ENCODE measurements around the gene RHBDF2. TPM values are rescaled to one million over a fixed set of nuclear protein-coding genes. Genes with fewer than 3 reads are reported as not detected.

RHBDF2 gene
- total RNA-seq, 1 experiment from 2014 or later = 33.4 TPM

GRCh38 chr17:76491271-76492122 is 9.7 kb downstream of the RHBDF2 start:
- intact Hi-C loops (cut with micrococcal nuclease) = no loop called here
- CTCF ChIA-PET = interaction anchor here (0.6 to 3.2 kb wide), 7 partner anchors 11 to 94 kb away, joined by 3 to 10 read pairs (median 3); partner anchors contain the start of gene AANAT
- Mint-ChIP-seq H3K27me3 (ENCODE audit: insufficient read depth, unreplicated experiment) (no peaks in the 10 kb centered on the region), H3K4me3 (ENCODE audit: unreplicated experiment) (no peak overlapping the region), H3K36me3 (ENCODE audit: insufficient read depth, unreplicated experiment) (peaks cover 4% of the 10 kb centered on the region), H3K4me1 (ENCODE audit: insufficient read depth, unreplicated experiment) (peaks cover 12% of the 10 kb centered on the region), H3K9me3 (ENCODE audit: unreplicated experiment) (no peaks in the 10 kb centered on the region), H3K27ac (ENCODE audit: low read depth, unreplicated experiment) (no peak overlapping the region)
- BruUV-seq (replicated peaks) = no TSS peak
- POLR2A ChIA-PET = interaction anchor here (7.8 kb wide), 1 partner anchor 9 kb away, joined by 53 read pairs; the partner anchor contains the start of gene RHBDF2
- TF ChIP-seq, protein P1, sequence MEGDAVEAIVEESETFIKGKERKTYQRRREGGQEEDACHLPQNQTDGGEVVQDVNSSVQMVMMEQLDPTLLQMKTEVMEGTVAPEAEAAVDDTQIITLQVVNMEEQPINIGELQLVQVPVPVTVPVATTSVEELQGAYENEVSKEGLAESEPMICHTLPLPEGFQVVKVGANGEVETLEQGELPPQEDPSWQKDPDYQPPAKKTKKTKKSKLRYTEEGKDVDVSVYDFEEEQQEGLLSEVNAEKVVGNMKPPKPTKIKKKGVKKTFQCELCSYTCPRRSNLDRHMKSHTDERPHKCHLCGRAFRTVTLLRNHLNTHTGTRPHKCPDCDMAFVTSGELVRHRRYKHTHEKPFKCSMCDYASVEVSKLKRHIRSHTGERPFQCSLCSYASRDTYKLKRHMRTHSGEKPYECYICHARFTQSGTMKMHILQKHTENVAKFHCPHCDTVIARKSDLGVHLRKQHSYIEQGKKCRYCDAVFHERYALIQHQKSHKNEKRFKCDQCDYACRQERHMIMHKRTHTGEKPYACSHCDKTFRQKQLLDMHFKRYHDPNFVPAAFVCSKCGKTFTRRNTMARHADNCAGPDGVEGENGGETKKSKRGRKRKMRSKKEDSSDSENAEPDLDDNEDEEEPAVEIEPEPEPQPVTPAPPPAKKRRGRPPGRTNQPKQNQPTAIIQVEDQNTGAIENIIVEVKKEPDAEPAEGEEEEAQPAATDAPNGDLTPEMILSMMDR (IDR thresholded peaks at IDR 0.05; ENCODE audit: unreplicated experiment) = no peak
- DNase-seq (ENCODE audit: unreplicated experiment) = no peak

GRCh38 chr17:76490112-76490710 is 11.0 kb downstream of the RHBDF2 start:
- Mint-ChIP-seq H3K27ac (ENCODE audit: low read depth, unreplicated experiment) (no peak overlapping the region), H3K27me3 (ENCODE audit: insufficient read depth, unreplicated experiment) (no peaks in the 10 kb centered on the region), H3K4me1 (ENCODE audit: insufficient read depth, unreplicated experiment) (peaks cover 12% of the 10 kb centered on the region), H3K9me3 (ENCODE audit: unreplicated experiment) (no peaks in the 10 kb centered on the region), H3K4me3 (ENCODE audit: unreplicated experiment) (no peak overlapping the region), H3K36me3 (ENCODE audit: insufficient read depth, unreplicated experiment) (peaks cover 4% of the 10 kb centered on the region)
- BruUV-seq (replicated peaks) = no TSS peak
- intact Hi-C loops (cut with micrococcal nuclease) = no loop called here
- no peak for DNase-seq (ENCODE audit: unreplicated experiment)
- ChIA-PET POLR2A (interaction anchor here (7.8 kb wide), 1 partner anchor 10 kb away, joined by 53 read pairs; the partner anchor contains the start of gene RHBDF2), CTCF (interaction anchor here (0.6 to 3.2 kb wide), 6 partner anchors 12 to 100 kb away, joined by 3 to 10 read pairs (median 3); partner anchors contain the start of gene AANAT)
- TF ChIP-seq, protein P1 (IDR thresholded peaks at IDR 0.05; ENCODE audit: unreplicated experiment) = no peak

DNA sequence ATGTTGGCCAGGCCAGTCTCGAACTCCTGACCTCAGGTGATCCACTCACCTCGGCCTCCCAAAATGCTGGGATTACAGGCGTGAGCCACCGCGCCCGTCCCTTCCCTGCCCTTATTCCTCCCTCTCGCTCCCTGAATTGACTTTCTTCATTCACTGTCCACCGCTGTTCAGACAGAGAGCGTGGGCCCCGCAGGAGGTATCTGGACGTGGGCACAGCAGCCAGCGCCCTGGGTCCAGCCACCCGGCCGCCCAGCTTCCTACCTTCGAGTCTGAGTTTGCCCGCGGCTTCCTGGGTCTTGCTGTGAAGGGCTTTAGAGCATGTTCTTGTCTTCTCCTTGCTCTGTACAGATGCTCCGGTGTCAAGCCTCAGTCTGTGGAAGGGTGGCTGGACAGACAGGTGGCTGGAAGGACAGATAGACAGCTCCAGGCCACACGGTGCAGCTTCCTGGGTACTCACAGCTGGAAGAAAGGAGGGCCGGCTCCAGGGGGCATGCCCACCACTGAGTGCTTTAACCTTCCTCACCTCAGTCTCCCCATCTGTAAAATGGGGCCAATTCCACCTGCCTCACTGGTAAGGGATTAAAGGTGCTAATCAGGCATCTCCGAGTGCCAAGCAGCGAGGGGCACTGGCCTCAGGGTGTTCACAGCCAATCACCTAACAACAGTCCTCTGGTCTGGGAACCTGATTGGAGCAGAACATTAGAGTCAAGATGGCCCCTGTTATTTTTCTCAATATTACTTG is 13.6 kb downstream of the RHBDF2 start:
- Mint-ChIP-seq H3K27ac (ENCODE audit: low read depth, unreplicated experiment) (no peak overlapping the region), H3K4me3 (ENCODE audit: unreplicated experiment) (no peak overlapping the region), H3K27me3 (ENCODE audit: insufficient read depth, unreplicated experiment) (no peaks in the 10 kb centered on the region), H3K4me1 (ENCODE audit: insufficient read depth, unreplicated experiment) (peaks cover 9% of the 10 kb centered on the region), H3K9me3 (ENCODE audit: unreplicated experiment) (no peaks in the 10 kb centered on the region), H3K36me3 (ENCODE audit: insufficient read depth, unreplicated experiment) (peaks cover 4% of the 10 kb centered on the region)
- BruUV-seq (replicated peaks) = no TSS peak
- TF ChIP-seq, protein P1 (IDR thresholded peaks at IDR 0.05; ENCODE audit: unreplicated experiment) = no peak
- DNase-seq (ENCODE audit: unreplicated experiment) = no peak
- intact Hi-C loops (cut with micrococcal nuclease) = no loop called here
- CTCF ChIA-PET = no interaction called here
- POLR2A ChIA-PET = interaction anchor here (7.8 kb wide), 1 partner anchor 13 kb away, joined by 53 read pairs; the partner anchor contains the start of gene RHBDF2
